Skin epidermis (tissue), 12 donors: ENCODE measurements around the gene MMD2.

Experiments
- H3K27ac ChIP-seq, 21 experiments: fragments of 200-600 bp; sonication (generic) in 11 of 21; one replicate each; pipeline ENCODE4 v1.5.0; 2020; ENCODE audit warnings: mild to moderate bottlenecking in 3 of 21, inconsistent platforms in 2 of 21, moderate library complexity in 2 of 21
- H3K4me3 ChIP-seq, 7 experiments: fragments of 200-600 bp; sonication (generic) in 2 of 7; one replicate each; pipeline ENCODE4 v1.5.0; 2020; ENCODE audit warnings: inconsistent platforms in 2 of 7, mild to moderate bottlenecking in 2 of 7, moderate library complexity in 1 of 7

Gene MMD2

DNA sequence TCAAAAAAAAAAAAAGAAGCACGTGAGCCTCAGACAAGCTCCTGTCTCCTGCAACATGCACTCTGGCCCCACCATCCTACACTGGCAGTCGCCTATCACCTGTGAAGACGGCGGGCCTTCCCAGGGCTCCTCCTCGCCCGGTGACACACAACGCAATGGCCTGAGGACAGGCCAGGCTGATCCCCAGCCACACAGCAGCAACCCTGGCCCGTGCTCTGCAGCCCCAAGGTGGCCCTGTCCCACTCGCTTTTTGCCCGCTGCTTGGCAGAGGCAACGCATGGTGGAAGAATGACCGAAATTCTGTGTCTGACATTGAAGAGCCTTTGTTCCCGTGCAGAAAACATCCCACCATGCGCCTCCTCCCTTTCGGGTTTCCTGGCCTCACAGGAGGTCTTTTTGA is 83.6 kb downstream of the MMD2 start:
- Histone ChIP-seq H3K27ac (no peak overlapping the region), H3K4me3 (no peak overlapping the region)

DNA sequence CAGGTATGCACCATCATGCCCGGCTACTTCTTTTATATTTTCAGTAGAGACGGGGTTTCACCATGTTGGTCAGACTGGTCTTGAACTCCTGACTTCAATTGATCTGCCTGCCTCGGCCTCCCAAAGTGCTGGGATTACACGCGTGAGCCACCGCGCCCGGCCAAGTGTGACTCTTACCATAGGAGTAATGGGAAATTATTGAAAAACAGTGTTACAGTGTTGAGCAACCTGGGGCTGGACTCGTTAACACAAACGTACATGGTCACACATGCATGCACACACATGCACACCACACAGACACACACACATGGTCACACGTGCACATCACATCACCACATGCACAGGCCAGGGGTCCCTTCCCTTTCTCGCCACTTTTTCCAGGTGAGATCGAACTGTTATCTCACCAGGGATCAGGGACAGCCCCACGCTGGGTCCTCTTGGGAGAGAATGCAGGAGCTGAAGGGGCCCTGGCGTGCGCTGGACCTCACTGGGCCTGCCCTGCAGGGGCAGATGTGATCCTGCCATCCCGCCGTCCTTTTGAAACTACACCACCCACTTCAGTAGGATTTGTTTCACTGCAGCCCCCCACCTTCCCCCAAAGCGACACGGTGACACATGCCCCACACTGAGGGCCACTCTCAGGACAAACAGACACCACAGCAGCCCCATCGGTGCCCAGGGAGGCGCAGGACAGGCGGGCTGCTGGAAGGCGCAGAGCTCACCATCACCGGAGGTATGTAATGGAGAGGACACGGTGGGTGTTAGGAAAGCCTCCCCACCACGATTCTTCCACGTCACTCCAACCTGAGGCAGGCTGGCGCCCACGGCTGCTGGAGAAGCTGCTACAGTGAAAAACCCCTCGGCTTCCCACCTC is 85.7 kb downstream of the MMD2 start:
- Histone ChIP-seq H3K4me3 (no peak overlapping the region), H3K27ac (no peak overlapping the region)

DNA sequence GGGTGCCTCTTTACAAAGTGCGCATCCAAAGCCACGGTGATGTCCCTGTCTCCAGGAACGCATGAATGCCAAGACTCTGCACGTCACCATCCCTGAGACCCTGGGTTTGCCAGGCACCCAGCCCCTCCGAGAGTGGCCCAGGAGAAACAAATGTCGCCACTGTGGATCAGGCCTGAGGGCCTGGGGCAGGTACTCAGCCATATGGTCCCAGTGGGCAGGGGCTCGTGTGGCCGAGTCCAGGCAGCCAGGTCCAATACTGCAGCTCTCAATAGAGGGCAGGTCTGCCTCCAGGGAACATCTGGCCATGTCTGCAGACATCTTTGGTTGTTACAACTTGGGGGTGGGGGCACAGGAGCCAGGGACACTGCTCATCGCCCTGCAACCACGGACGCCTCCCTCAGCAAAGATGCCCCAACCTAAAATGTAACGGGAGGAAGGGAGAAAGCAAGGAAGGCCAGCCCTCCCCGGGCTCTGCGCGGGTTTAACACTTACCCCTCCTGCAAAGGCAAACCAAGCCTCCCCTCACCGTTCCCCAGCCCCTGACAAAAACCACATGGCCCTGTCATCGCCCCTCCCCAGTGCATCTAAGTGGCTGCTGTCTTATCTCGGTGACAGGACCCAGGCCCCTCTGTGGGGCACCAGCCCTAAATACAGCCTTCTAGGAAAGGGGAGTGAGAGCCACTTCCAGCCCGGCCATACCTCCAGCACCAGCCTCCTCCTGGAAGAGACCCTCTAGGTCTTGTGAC is 86.9 kb downstream of the MMD2 start:
- H3K27ac ChIP-seq, result no peak overlapping the region
- H3K4me3 ChIP-seq, result no peak overlapping the region

DNA sequence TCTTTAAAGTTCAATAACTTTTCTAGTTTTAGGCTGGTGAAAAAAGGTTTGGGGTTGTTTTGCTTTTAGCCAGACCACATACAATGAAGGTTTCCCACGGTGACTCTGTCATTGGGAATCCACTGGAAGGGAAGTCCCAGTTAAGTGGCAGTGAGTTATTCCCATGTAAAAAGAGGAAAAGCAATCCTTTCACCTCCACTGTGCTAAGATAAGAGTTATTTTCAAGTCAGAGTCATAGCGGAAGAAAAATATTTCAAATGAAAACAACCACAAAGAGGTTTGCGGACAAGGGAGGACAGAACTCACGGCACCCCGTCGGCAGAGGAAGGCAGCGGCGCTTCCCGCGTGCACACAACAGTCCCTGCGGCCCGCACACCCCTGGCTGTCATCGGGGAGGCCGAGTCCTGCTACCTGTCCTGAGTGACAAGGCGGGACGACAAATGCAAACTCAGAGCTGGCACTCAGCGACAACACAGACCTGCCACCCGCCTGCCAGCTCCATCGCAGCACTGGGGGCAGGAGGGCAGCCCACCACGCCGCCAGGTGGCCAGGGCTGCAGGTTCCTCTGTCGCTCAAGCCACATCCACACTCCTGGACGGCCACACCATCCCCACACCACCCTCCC is 87.8 kb downstream of the MMD2 start:
- Histone ChIP-seq H3K4me3 (no peak overlapping the region), H3K27ac (no peak overlapping the region)

DNA sequence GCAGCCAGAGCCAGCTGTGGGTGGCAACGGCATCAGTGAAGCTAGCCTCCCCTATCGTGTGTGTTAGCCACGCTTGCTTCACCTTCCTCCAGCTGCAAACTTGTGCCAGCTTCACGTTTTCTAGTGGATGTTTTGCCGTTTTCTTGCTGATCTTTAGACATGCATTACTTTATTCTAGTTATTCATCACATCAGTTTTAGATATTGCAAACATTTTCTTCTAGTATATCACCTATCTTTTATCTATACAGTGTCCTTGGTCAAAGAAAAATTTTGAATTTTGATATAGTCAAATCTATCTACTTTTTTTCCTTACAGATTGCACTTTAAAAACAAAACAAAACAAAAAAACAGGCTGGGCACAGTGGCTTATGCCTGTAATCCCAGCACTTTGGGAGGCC is 90.5 kb downstream of the MMD2 start:
- H3K4me3 ChIP-seq, result no peak overlapping the region

DNA sequence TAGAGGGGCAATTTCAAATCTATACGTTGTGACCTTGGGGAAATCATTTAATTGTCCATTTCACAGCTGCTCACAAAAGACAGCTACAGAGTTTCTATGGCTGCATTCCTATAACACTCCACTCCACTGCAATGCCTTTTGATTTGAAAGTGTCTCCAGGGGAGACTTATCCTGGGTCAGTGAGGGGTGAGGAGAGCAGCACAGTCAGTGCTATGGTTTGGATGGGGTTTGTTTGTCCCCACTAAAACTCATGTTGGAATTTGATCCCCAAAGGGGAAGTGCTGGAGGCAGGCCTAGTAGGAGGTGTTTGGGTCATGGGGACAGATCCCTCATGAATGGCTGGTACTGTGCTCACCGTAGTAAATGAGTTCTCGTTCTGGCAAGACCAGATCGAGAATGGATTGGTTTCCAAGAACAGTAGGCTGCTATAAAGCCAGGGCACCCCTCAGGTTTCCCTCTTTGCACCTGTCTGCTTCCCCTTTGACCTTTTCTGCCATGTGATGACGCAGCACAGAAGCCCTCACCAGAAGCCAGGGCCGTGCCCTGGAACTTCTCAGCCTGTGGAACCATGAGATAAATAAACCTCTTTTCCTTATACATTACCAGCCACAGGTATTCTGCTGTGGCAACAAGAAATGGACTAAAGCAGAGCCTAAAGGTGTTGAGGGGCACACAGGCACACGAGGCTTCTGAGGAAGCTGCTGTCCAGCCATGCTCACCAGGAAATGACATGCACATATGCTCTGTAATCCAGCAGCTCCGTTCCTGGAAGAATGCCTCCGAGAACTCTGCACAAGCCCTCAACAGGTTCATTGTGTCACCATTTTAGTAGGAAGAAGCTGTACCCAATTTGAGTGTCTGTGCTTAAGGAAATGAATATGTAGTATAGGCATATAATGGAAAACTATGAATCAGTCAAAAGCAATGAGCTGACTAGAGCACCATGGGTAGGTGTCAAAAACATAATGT is 92.2 kb downstream of the MMD2 start:
- no peak overlapping the region for H3K4me3 ChIP-seq
- no peak overlapping the region for H3K27ac ChIP-seq

More for the DNA sequence above, 90.5 kb downstream of the MMD2 start:
- H3K27ac ChIP-seq, result no peak overlapping the region

DNA sequence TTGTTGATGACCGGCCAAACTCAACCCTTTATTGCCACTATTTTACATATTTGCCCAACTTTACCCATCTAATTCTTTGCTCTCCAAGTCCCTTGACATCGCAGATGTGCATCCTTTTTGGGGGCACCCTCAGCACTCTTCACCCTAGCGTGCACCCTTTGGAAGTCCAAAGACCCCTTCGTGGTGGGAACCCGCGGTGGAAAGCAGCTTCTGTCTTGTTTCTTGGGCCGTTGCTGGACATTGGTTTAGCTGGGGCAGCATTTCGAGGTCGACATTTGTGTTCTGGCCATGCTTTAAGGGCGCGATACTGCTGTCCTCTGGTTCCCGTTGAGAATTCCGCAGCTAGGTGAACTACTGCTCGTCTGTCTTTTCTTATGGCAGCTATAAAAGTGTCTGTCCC is 96.8 kb downstream of the MMD2 start:
- peak overlapping the region in 1 of 7 experiments; percentile 24 for H3K4me3 ChIP-seq

DNA sequence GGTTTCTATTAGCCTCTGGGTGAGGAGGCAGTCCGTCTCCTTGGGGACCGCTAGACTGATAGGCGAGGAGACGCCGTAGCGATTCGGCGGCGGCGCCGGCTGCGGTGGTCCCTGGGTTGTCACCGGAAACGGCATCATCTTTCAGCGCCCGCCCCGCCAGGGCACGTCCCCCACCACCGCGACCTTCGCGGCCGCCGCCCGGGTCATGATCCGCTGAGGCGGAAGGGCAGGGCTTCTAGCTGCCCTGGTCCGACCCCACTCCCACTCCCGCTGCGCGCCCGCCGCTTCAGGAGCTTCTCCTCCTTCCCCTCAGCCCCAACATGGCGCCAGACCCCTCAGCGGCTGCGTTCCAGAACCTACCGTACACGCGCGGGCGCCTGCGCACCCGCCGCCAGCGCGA is 97.3 kb downstream of the MMD2 start, which contains the start of gene PAPOLB:
Gene PAPOLB (minus strand): TSS at position 358 of the 400 bp plus-strand sequence. CDS start 220 bp downstream, at position 138.
- Histone ChIP-seq H3K4me3 (peak within 1 kb of the TSS in 3 of 7 experiments; percentile 14 to 24 (median 15)), H3K27ac (no peak within 1 kb of the TSS)

More for the DNA sequence above, 96.8 kb downstream of the MMD2 start:
- no peak overlapping the region for H3K27ac ChIP-seq

DNA sequence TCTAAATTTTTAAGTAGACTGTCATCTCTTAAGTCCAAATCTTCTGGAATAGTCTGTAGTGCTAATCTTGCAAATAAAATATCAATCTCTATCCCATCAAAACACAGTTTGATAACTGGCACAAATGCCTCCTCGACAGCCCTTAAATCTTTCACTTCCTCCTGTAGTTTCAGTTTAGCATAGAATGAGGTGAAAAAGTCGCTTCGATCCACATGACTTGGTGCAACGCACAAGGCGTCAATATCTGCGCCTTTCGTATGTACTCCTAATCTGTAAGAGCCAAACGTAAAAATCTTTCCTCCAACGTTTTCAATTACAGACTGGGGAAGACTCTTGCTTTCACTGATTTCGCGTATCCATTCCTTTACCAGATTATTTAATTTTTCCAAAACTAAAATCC is 97.8 kb downstream of the MMD2 start:
- Histone ChIP-seq H3K4me3 (peak overlapping the region in 2 of 7 experiments; percentile 14 to 24), H3K27ac (no peak overlapping the region)

DNA sequence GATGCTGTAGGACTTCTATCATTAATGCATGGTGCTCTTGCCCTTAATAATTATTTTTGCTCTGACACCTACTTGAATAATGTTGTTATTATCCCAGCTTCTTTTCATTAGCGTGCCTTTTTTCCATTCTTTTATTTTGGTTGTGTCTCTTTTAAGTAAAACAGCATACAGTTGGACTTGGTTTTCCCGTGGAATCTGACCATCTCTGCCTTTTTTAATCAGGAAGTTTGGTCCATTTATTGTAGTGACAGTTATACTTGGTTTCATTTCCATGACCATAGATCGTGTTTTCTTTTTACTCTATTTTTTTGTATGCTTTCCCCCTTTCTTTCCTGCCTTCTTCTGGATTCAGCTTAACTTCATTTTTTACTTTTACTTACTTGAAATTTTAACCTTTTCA is 101.8 kb downstream of the MMD2 start:
- no peak overlapping the region for H3K4me3 ChIP-seq
- H3K27ac ChIP-seq, result no peak overlapping the region

DNA sequence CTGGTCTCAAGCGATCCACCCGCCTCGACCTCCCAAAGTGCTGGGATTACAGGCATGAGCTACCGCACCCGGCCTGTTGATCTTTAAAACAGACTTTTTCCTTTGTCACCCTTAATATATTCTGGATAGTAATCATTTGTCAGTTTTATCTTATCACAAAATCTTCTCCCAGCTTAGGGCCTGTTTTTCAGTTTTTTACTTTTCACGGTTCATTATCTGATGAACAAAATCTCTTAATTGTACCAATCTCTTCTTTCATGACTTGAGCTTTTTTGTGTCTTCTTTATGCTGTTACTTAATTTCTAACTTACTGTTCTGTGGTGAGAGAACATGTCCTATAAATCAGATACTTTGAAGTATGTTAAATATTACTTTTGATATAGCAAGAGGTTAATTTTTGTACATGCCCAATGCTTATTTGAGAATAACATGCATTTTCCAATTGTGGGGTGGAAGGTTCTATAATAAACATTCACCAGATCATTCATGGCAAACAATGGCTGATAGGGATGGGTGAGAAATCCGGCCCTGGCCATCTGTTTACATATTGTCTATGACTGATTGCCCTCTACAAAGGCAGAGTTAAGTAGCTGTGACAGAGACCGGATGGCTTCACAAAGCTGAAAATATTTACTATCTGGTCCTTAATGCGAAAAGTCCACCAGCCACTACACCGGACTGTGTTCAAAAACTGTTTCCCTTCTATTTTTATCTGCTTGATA is 102.5 kb downstream of the MMD2 start:
- H3K4me3 ChIP-seq, result no peak overlapping the region
- H3K27ac ChIP-seq, result no peak overlapping the region
